Measurements from ENCODE around the gene GGCT. TPM values are rescaled to one million over a fixed set of nuclear protein-coding genes. Genes with fewer than 3 reads are reported as not detected.

GGCT gene
- total RNA-seq, 5 donors from 2014 or later (not counting 1 experiment from before 2014, with no cell fraction given), result 7.4 to 14.1 (median 12.5) TPM

GRCh38 chr7:30522159-30522558, 17.5 kb upstream of the GGCT start:
- no peaks in the 10 kb centered on the region for H3K9me3 Mint-ChIP-seq
- no peak overlapping the region for H3K4me3 Mint-ChIP-seq
- CTCF ChIA-PET, result interaction anchor here (0.6 to 0.9 kb wide), 3 partner anchors 27 to 530 kb away, joined by 3 to 5 read pairs (median 3); no protein-coding TSS in a partner anchor
- no peaks in the 10 kb centered on the region for H3K36me3 ChIP-seq (ENCODE audit: control insufficient read depth in 2 of 2, extremely low read depth in 1 of 2, insufficient read depth in 1 of 2, low read length in 1 of 2)
- no peak overlapping the region for H3K27ac ChIP-seq (ENCODE audit: low read length)
- H3K36me3 Mint-ChIP-seq, result peaks cover 14% of the 10 kb centered on the region
- H3K4me3 ChIP-seq (ENCODE audit: control insufficient read depth in 1 of 2, extremely low read depth in 1 of 2, low read length in 1 of 2), result no peak overlapping the region
- POLR2A ChIA-PET, result interaction anchor here in 1 of 2 donors (0.6 kb wide), 1 partner anchor 34 kb away, joined by 3 read pairs; no protein-coding TSS in a partner anchor
- DNase-seq (no peak), ATAC-seq (replicated peaks in 1 of 4) (no peak)
- WGBS (ENCODE audit: insufficient coverage), result 100% methylated on average over 2 of the region's 3 CpGs
- peaks cover 0 to 2% (median 0%) of the 10 kb centered on the region in 3 donors for H3K4me1 Mint-ChIP-seq
- no peaks in the 10 kb centered on the region for H3K27me3 Mint-ChIP-seq
- no peaks in the 10 kb centered on the region for H3K9me3 ChIP-seq
- H3K27ac Mint-ChIP-seq, result no peak overlapping the region
- no peaks in the 10 kb centered on the region for H3K27me3 ChIP-seq (replicated peaks in 1 of 2; ENCODE audit: control insufficient read depth in 2 of 2, extremely low read depth in 1 of 2, insufficient read depth in 2 of 2, low read length in 1 of 2)
- no peaks in the 10 kb centered on the region for H3K4me1 ChIP-seq (ENCODE audit: control insufficient read depth in 1 of 2, extremely low read depth in 1 of 2, insufficient read depth in 2 of 2, low read length in 2 of 2)

- Histone ChIP-seq H3K4me3 (ENCODE audit: control insufficient read depth in 1 of 2, extremely low read depth in 1 of 2, low read length in 1 of 2) (no peak overlapping the region), H3K27ac (ENCODE audit: low read length) (no peak overlapping the region), H3K36me3 (ENCODE audit: control insufficient read depth in 2 of 2, extremely low read depth in 1 of 2, insufficient read depth in 1 of 2, low read length in 1 of 2) (no peaks in the 10 kb centered on the region), H3K9me3 (no peaks in the 10 kb centered on the region), H3K4me1 (ENCODE audit: control insufficient read depth in 1 of 2, extremely low read depth in 1 of 2, insufficient read depth in 2 of 2, low read length in 2 of 2) (no peaks in the 10 kb centered on the region), H3K27me3 (replicated peaks in 1 of 2; ENCODE audit: control insufficient read depth in 2 of 2, extremely low read depth in 1 of 2, insufficient read depth in 2 of 2, low read length in 1 of 2) (no peaks in the 10 kb centered on the region)
- POLR2A ChIA-PET, result no interaction called here
- 100% methylated on average over 1 of the region's 1 CpG for WGBS (ENCODE audit: insufficient coverage)
- Mint-ChIP-seq H3K36me3 (peaks cover 14% of the 10 kb centered on the region), H3K9me3 (no peaks in the 10 kb centered on the region), H3K4me3 (no peak overlapping the region), H3K27me3 (no peaks in the 10 kb centered on the region), H3K27ac (no peak overlapping the region), H3K4me1 (peaks cover 0 to 2% (median 0%) of the 10 kb centered on the region in 3 donors)
- DNase-seq, result no peak
- CTCF ChIA-PET, result interaction anchor here in 1 of 2 donors (0.8 kb wide), 1 partner anchor 34 kb away, joined by 3 read pairs; no protein-coding TSS in a partner anchor
- no peak for ATAC-seq (replicated peaks in 1 of 4)
These were observed 16.9 kb upstream of the GGCT start for GRCh38 chr7:30521532-30521931.

GRCh38 chr7:30519122-30519521, 14.5 kb upstream of the GGCT start:
- H3K27me3 ChIP-seq (replicated peaks in 1 of 2; ENCODE audit: control insufficient read depth in 2 of 2, extremely low read depth in 1 of 2, insufficient read depth in 2 of 2, low read length in 1 of 2), result no peaks in the 10 kb centered on the region
- no peak overlapping the region for H3K4me3 Mint-ChIP-seq
- H3K27ac Mint-ChIP-seq, result no peak overlapping the region
- H3K4me1 ChIP-seq (ENCODE audit: control insufficient read depth in 1 of 2, extremely low read depth in 1 of 2, insufficient read depth in 2 of 2, low read length in 2 of 2), result no peaks in the 10 kb centered on the region
- peaks cover 9% of the 10 kb centered on the region for H3K36me3 Mint-ChIP-seq
- no peaks in the 10 kb centered on the region for H3K36me3 ChIP-seq (ENCODE audit: control insufficient read depth in 2 of 2, extremely low read depth in 1 of 2, insufficient read depth in 1 of 2, low read length in 1 of 2)
- H3K9me3 ChIP-seq, result no peaks in the 10 kb centered on the region
- ChIA-PET CTCF (no interaction called here), POLR2A (no interaction called here)
- H3K4me1 Mint-ChIP-seq, result peaks cover 0 to 2% (median 0%) of the 10 kb centered on the region in 3 donors
- H3K9me3 Mint-ChIP-seq, result no peaks in the 10 kb centered on the region
- H3K27me3 Mint-ChIP-seq, result no peaks in the 10 kb centered on the region
- ATAC-seq (replicated peaks in 1 of 4) (no peak), DNase-seq (no peak)
- no peak overlapping the region for H3K27ac ChIP-seq (ENCODE audit: low read length)
- H3K4me3 ChIP-seq (ENCODE audit: control insufficient read depth in 1 of 2, extremely low read depth in 1 of 2, low read length in 1 of 2), result no peak overlapping the region
- no CpG with 5 or more reads among the region's 3 CpGs for WGBS (ENCODE audit: insufficient coverage)

GRCh38 chr7:30515761-30516160, 11.1 kb upstream of the GGCT start:
- H3K9me3 Mint-ChIP-seq, result no peaks in the 10 kb centered on the region
- no peak overlapping the region for H3K4me3 Mint-ChIP-seq
- no peaks in the 10 kb centered on the region for H3K4me1 ChIP-seq (ENCODE audit: control insufficient read depth in 1 of 2, extremely low read depth in 1 of 2, insufficient read depth in 2 of 2, low read length in 2 of 2)
- no peak for ATAC-seq (replicated peaks in 1 of 4)
- H3K9me3 ChIP-seq, result no peaks in the 10 kb centered on the region
- H3K27me3 ChIP-seq (replicated peaks in 1 of 2; ENCODE audit: control insufficient read depth in 2 of 2, extremely low read depth in 1 of 2, insufficient read depth in 2 of 2, low read length in 1 of 2), result no peaks in the 10 kb centered on the region
- no peak overlapping the region for H3K27ac ChIP-seq (ENCODE audit: low read length)
- peaks cover 0 to 2% (median 0%) of the 10 kb centered on the region in 3 donors for H3K4me1 Mint-ChIP-seq
- no CpG with 5 or more reads among the region's 2 CpGs for WGBS (ENCODE audit: insufficient coverage)
- no peak overlapping the region for H3K27ac Mint-ChIP-seq
- POLR2A ChIA-PET, result interaction anchor here in 1 of 2 donors (0.6 kb wide), 1 partner anchor 143 kb away, joined by 6 read pairs; no protein-coding TSS in a partner anchor
- no peak overlapping the region for H3K4me3 ChIP-seq (ENCODE audit: control insufficient read depth in 1 of 2, extremely low read depth in 1 of 2, low read length in 1 of 2)
- no peak for DNase-seq
- CTCF ChIA-PET, result no interaction called here
- H3K27me3 Mint-ChIP-seq, result no peaks in the 10 kb centered on the region
- no peaks in the 10 kb centered on the region for H3K36me3 ChIP-seq (ENCODE audit: control insufficient read depth in 2 of 2, extremely low read depth in 1 of 2, insufficient read depth in 1 of 2, low read length in 1 of 2)
- no peaks in the 10 kb centered on the region for H3K36me3 Mint-ChIP-seq

GRCh38 chr7:30514776-30515175, 10.1 kb upstream of the GGCT start:
- no peaks in the 10 kb centered on the region for H3K27me3 ChIP-seq (replicated peaks in 1 of 2; ENCODE audit: control insufficient read depth in 2 of 2, extremely low read depth in 1 of 2, insufficient read depth in 2 of 2, low read length in 1 of 2)
- H3K4me1 ChIP-seq (ENCODE audit: control insufficient read depth in 1 of 2, extremely low read depth in 1 of 2, insufficient read depth in 2 of 2, low read length in 2 of 2), result no peaks in the 10 kb centered on the region
- WGBS (ENCODE audit: insufficient coverage), result no CpG with 5 or more reads among the region's 1 CpG
- POLR2A ChIA-PET, result no interaction called here
- ATAC-seq (replicated peaks in 1 of 4), result no peak
- Mint-ChIP-seq H3K9me3 (no peaks in the 10 kb centered on the region), H3K4me1 (peaks cover 0 to 5% (median 0%) of the 10 kb centered on the region in 3 donors), H3K36me3 (no peaks in the 10 kb centered on the region), H3K27me3 (no peaks in the 10 kb centered on the region), H3K27ac (no peak overlapping the region), H3K4me3 (no peak overlapping the region)
- DNase-seq, result no peak
- no peak overlapping the region for H3K27ac ChIP-seq (ENCODE audit: low read length)
- CTCF ChIA-PET, result no interaction called here
- H3K36me3 ChIP-seq (ENCODE audit: control insufficient read depth in 2 of 2, extremely low read depth in 1 of 2, insufficient read depth in 1 of 2, low read length in 1 of 2), result no peaks in the 10 kb centered on the region
- H3K4me3 ChIP-seq (ENCODE audit: control insufficient read depth in 1 of 2, extremely low read depth in 1 of 2, low read length in 1 of 2), result no peak overlapping the region
- no peaks in the 10 kb centered on the region for H3K9me3 ChIP-seq

GRCh38 chr7:30514177-30514576, 9.5 kb upstream of the GGCT start:
- DNase-seq, result no peak
- no peak overlapping the region for H3K4me3 ChIP-seq (ENCODE audit: control insufficient read depth in 1 of 2, extremely low read depth in 1 of 2, low read length in 1 of 2)
- Mint-ChIP-seq H3K27me3 (no peaks in the 10 kb centered on the region), H3K9me3 (no peaks in the 10 kb centered on the region), H3K27ac (no peak overlapping the region), H3K4me1 (peaks cover 0 to 6% (median 0%) of the 10 kb centered on the region in 3 donors), H3K4me3 (no peak overlapping the region), H3K36me3 (no peaks in the 10 kb centered on the region)
- no peak overlapping the region for H3K27ac ChIP-seq (ENCODE audit: low read length)
- no peaks in the 10 kb centered on the region for H3K36me3 ChIP-seq (ENCODE audit: control insufficient read depth in 2 of 2, extremely low read depth in 1 of 2, insufficient read depth in 1 of 2, low read length in 1 of 2)
- CTCF ChIA-PET, result no interaction called here
- 100% methylated on average over 2 of the region's 3 CpGs for WGBS (ENCODE audit: insufficient coverage)
- POLR2A ChIA-PET, result no interaction called here
- ATAC-seq (replicated peaks in 1 of 4), result no peak
- no peaks in the 10 kb centered on the region for H3K27me3 ChIP-seq (replicated peaks in 1 of 2; ENCODE audit: control insufficient read depth in 2 of 2, extremely low read depth in 1 of 2, insufficient read depth in 2 of 2, low read length in 1 of 2)
- H3K4me1 ChIP-seq (ENCODE audit: control insufficient read depth in 1 of 2, extremely low read depth in 1 of 2, insufficient read depth in 2 of 2, low read length in 2 of 2), result no peaks in the 10 kb centered on the region
- no peaks in the 10 kb centered on the region for H3K9me3 ChIP-seq

- POLR2A ChIA-PET, result no interaction called here
- CTCF ChIA-PET, result interaction anchor here (0.6 to 0.7 kb wide), 3 partner anchors 106 to 234 kb away, joined by 3 to 4 read pairs (median 3); no protein-coding TSS in a partner anchor
These were observed 9.1 kb upstream of the GGCT start for GRCh38 chr7:30513762-30514161.

More at GRCh38 chr7:30513762-30514161, 9.1 kb upstream of the GGCT start:
- H3K9me3 ChIP-seq, result no peaks in the 10 kb centered on the region
- Mint-ChIP-seq H3K4me1 (peaks cover 0 to 6% (median 0%) of the 10 kb centered on the region in 3 donors), H3K27me3 (no peaks in the 10 kb centered on the region), H3K27ac (no peak overlapping the region), H3K4me3 (no peak overlapping the region), H3K36me3 (no peaks in the 10 kb centered on the region), H3K9me3 (no peaks in the 10 kb centered on the region)
- H3K4me1 ChIP-seq (ENCODE audit: control insufficient read depth in 1 of 2, extremely low read depth in 1 of 2, insufficient read depth in 2 of 2, low read length in 2 of 2), result no peaks in the 10 kb centered on the region
- H3K27ac ChIP-seq (ENCODE audit: low read length), result no peak overlapping the region
- no peak overlapping the region for H3K4me3 ChIP-seq (ENCODE audit: control insufficient read depth in 1 of 2, extremely low read depth in 1 of 2, low read length in 1 of 2)
- H3K36me3 ChIP-seq (ENCODE audit: control insufficient read depth in 2 of 2, extremely low read depth in 1 of 2, insufficient read depth in 1 of 2, low read length in 1 of 2), result no peaks in the 10 kb centered on the region
- no peak for ATAC-seq (replicated peaks in 1 of 4)
- WGBS (ENCODE audit: insufficient coverage), result 100% methylated on average over 1 of the region's 2 CpGs
- DNase-seq, result no peak
- no peaks in the 10 kb centered on the region for H3K27me3 ChIP-seq (replicated peaks in 1 of 2; ENCODE audit: control insufficient read depth in 2 of 2, extremely low read depth in 1 of 2, insufficient read depth in 2 of 2, low read length in 1 of 2)
